HG02884 (cell line): ENCODE measurements around the gene NRN1L.
A peak's percentile ranks its signal among the peaks of the same experiment; 100 is the strongest.
"Not testable (repeated sequence)": the region's sequence is repeated elsewhere in the genome, so short reads cannot be mapped to it uniquely, and the experiment has no call there.

Experiments used
- ATAC-seq: cut with Tn5 transposase; IDR thresholded peaks from one replicate; pipeline ENCODE4 v1.9.1; 2021; ENCODE audit warnings: mild to moderate bottlenecking, moderate library complexity; ENCODE audit not compliant: unreplicated experiment

NRN1L gene

GRCh38 chr16:67860589-67861398, 23.9 kb upstream of the NRN1L start:
- ATAC-seq, result no peak

- ATAC-seq, result no peak
These were observed 22.8 kb upstream of the NRN1L start for GRCh38 chr16:67861877-67862276.

- ATAC-seq, result no peak
These were observed 21.8 kb upstream of the NRN1L start for GRCh38 chr16:67862623-67863583.

DNA sequence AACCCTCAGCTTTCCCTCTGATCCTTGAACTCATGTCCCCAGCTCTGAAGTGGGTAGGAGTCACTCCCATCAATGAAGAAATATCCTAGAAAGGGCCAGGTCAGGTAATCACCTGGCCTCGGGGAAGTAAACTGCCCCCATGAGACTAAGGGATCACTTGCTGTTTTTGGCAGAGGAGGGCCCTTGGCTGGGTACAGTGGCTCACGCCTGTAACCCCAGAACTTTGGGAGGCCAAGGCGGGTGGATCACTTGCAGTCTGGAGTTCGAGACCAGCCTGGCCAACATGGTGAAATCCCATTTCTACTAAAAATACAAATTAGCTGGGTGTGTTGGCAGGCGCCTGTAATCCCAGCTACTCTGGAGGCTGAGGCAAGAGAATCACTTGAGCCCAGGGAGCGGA, 20.6 kb upstream of the NRN1L start:
- not testable (repeated sequence) for ATAC-seq

DNA sequence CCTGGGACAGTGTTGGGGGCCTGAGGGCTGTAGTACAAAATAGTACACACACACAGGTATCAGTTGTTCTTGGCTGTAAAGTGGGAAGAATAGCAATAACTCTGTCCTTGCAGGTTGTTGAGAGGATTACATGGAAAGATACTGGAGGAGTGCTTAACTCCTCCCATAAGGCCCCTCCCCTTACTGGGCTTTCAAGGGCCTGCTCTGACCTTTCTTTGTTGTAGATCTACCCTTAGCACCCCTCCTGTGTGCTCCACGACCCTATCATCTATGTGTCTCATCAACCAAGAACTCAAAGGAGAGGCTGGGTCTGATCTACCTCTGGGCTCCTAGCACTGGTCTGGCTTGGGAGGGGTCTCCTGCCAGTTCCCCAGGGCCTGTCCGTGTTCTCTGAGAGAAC, 20.1 kb upstream of the NRN1L start:
- no peak for ATAC-seq

DNA sequence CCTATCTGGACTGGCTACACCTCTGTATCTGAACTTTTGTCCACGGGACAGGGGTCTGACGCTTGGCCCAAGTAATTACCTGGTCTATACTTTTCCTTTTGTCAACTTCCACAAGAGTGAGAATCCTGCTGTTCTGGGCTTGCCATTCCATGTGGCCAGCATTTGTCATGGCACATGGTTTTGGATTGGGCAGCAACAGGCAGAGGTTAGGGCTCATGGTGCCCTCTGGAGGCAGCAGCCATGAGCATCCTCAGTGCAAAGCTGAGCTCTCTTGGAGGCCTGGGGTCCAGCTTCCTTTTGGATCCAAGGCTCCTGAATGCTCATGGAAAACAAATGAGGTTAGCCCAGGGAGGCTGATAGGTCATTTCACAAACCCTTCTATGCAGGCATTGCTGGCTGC, 19.4 kb upstream of the NRN1L start:
- no peak for ATAC-seq

- no peak for ATAC-seq
These were observed 16.4 kb upstream of the NRN1L start for GRCh38 chr16:67868290-67868689.

DNA sequence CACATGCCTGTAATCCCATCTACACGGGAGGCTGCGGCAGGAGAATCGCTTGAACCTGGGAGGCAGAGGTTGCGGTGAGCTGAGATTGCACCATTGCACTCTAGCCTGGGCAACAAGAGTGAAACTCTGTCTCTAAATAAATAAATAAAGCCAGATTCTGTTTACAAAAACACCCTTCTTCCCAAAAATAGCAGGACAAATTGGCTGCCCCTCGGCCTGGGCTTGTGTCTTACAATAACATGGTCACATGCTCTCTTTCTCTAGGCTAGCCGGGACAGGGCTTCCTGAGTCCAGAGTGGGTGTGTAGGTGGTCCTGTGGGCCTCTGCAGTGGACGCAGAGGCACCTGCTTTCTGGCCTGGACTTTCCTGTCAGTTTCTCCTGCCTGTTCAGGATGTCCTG, 15.0 kb upstream of the NRN1L start:
- ATAC-seq, result no peak

GRCh38 chr16:67871256-67871655, 13.4 kb upstream of the NRN1L start:
- ATAC-seq, result no peak

DNA sequence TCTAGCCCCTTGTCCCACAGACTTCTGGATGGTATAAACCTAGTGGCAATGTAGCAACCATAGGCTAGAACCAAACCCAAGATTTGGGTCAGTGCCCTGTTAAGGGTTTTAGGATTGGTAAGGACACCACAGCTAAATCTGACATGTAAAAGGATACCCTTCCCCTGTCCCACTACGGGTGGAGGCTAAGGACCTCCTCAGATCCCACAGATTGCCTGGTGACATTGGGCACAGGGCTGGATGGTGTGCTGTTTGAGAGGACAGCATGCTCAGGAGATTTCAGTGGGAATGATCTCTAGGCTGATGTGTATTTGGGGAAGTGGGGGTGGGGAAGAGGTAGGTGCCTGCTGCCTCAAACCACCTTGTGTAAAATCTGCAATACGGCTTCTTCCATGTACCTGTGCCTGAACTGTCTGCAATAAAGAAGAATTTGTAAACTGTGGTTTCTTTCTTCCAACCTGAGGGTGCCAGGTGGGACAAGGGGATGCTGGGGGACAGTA, 12.5 kb upstream of the NRN1L start:
- no peak for ATAC-seq

- peak; percentile 61 for ATAC-seq
These were observed 11.9 kb upstream of the NRN1L start, which contains the start of gene EDC4 for GRCh38 chr16:67872631-67873434. EDC4 (plus strand) TSS chr16:67873052; CDS start chr16:67873262, 210 bp downstream.

DNA sequence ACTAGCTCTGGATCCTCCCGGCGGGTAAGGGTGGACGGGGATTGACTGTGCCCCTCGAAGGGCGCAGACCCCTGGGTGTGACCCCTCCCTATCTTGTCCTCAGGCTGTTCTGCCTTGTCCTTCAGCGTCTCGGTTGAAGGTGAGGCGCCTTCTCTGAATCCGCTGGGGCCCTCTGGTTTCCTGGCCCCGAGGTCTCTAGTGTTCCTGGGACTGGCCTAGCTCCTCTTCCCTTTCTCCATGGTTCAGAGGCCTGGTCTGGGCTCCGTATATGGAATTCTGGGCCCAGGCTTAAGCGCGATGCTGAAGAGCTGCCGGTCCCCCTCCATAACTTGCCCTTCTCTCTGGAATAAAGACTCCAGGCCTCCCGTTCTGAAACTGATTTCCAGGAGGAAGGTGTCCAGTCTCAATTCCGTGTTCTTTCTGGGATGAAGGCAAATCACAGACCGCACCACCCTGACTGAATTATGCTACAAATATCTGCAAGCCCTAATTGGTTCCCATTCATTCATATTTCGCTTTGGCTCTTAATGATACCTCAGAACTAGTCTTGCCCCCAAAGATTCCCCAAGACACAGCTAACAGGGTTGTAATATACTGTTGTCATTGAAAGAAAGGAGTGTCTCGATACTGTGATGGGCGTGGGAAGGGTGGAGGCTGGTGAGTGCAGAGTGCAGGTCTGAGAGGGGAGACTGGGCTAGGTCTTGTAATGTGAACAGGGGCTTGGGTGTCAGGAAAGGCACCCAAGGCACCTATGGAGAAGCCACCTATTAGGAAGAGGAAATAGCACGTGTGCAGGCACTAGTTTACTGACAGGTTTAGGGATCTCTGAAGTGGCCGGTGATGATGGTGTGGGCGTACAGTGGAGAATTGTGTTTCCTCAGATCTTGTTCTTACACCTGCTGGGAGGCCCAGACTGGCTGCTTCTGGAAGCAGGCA, 11.0 kb upstream of the NRN1L start:
- ATAC-seq, result no peak

DNA sequence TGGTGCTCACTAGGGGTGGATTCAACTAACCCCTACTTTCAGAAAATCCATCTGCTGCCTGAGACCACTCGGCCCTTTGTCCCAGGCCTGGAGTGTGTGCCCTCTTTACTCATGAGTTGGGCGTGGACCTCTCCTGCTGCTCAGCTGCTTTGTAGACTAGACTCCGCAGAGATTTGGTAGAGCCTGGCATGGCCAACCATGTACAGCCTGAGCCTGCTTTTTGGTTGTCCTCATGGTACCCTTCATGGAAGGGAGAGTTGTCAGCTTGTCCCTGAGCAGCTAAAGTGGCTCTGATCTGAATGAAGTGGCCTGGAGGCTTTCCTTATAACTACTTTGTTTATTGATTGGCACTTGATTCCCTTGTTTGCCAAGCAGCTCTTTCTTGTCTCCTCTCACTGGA, 10.3 kb upstream of the NRN1L start:
- no peak for ATAC-seq

DNA sequence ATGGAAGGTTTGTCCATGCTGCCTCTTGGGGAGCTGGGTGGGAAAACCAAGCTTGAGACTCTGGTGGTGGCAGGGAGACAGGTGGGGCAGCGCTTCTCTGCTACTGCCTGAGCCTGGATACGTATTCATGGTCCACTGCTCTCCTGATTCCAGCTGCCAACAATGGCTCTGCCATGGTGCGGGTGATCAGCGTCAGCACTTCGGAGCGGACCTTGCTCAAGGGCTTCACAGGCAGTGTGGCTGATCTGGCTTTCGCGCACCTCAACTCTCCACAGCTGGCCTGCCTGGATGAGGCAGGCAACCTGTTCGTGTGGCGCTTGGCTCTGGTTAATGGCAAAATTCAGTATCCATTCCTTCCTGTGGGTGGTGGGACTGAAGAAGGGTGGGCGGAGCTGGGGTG, 7.6 kb upstream of the NRN1L start:
- no peak for ATAC-seq

DNA sequence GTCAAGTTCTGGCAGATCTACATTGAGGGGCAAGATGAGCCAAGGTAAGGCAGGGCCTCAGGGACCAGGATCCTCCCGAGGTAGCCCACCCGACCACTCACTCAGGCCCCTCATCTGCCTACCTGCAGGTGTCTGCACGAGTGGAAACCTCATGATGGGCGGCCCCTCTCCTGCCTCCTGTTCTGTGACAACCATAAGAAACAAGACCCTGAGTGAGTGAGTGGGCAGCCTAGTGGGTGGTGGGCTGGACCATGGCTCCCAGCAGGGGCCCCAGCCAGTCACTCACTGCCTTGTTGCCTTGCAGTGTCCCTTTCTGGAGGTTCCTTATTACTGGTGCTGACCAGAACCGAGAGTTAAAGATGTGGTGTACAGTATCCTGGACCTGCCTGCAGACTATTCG, 6.5 kb upstream of the NRN1L start:
- ATAC-seq, result no peak

- ATAC-seq, result no peak
These were observed 5.8 kb upstream of the NRN1L start for GRCh38 chr16:67878846-67879245.

- ATAC-seq, result no peak
These were observed 5.2 kb upstream of the NRN1L start for GRCh38 chr16:67879462-67879861.

DNA sequence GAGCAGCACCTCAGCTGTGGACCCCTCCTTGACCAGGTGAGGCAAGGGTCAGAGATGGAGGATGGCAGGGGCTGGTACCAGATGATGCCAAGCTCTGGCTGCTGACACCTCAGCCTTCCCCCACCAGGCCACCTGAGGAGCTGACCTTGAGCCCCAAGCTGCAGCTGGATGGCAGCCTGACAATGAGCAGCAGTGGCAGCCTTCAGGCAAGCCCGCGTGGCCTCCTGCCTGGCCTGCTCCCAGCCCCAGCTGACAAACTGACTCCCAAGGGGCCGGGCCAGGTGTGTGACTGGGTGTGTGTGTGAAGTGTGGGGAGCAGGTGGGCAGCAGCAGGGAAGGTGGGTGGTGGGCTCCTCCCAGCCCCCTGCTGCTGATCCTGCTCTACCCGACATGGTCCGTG, 4.7 kb upstream of the NRN1L start:
- no peak for ATAC-seq

DNA sequence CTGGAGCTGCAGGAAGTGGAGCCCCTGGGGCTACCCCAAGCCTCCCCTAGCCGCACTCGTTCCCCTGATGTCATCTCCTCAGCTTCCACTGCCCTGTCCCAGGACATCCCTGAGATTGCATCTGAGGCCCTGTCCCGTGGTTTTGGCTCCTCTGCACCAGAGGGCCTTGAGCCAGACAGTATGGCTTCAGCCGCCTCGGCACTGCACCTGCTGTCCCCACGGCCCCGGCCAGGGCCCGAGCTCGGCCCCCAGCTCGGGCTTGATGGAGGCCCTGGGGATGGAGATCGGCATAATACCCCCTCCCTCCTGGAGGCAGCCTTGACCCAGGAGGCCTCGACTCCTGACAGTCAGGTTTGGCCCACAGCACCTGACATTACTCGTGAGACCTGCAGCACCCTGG, 4.1 kb upstream of the NRN1L start:
- ATAC-seq, result no peak
